ENCODE measurements around the gene CBLN3.

- TF ChIP-seq POLR2AphosphoS5 (IDR thresholded peaks at IDR 0.05; ENCODE audit: low read depth, low read length), result no peak
- TF ChIP-seq CTCF (IDR thresholded peaks at IDR 0.05), result no peak
- no peak for TF ChIP-seq SIN3A (IDR thresholded peaks at IDR 0.05; ENCODE audit: borderline replicate concordance, insufficient read depth, low read depth, low read length)
- TF ChIP-seq REST (IDR thresholded peaks at IDR 0.05; ENCODE audit: insufficient read depth in 1 of 2, low read depth in 2 of 2, low read length in 1 of 2), result no peak
Measured at GRCh38 chr14:24392325-24393091, 37.0 kb downstream of the CBLN3 start.

Data from Panc1 (cell line).